CD4-positive, alpha-beta T cell treated with Interleukin-6 at 100 ng/mL for 8 hours (primary cell): Measurements from ENCODE around the gene PIK3R6.

ENCODE experiments used
- DNase-seq: peaks from one replicate; pipeline ENCODE4 v3.0.0-alpha.2; 2020; ENCODE audit warnings: mixed read lengths, low spot score

PIK3R6 gene

GRCh38 chr17:8867361-8867981 is at the start of gene PIK3R6:
Gene PIK3R6 (minus strand): TSS chr17:8867674. CDS start chr17:8849794, 17,880 bp downstream.
- DNase-seq, result no peak

DNA sequence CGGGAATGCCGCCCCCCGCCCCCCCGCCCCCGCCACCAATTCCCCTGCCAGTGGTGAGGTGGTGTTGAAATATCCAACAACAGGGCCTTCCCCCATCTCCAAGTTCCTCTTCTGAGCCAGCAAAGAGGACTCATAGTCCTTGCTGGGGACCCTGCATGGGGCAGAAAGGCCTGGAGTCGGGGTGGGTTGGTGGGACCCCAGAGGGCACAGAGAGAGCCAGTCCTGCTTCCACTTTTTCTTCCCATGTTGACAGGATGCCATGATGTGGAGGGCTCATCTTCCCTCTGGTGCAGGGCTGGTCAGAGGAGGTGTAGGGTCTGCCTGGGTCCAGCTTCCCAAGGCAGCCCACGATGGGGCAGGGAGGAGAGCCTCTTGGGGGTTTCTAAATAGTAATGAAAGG is 49.0 kb upstream of the PIK3R6 start:
- no peak for DNase-seq

DNA sequence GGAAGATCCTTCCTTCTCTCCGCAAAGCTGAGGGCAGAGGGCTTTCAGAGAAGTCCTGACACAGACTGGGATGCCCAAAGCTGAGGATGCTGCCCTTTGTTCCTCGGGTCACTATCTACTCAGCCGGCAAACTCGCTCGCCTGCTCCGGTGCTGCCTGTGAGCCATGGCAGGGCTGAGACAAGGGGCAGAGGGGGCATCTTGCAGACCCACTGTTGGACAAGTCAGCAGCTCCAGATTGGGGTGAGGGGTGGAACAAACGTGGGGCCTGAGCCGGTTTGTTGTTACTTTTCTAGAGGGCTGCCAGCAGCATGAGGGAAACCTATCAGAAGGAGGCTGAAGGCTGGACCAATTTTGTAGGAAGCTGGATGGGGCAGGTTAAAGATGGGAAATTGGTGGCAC is 47.1 kb upstream of the PIK3R6 start:
- DNase-seq, result no peak

DNA sequence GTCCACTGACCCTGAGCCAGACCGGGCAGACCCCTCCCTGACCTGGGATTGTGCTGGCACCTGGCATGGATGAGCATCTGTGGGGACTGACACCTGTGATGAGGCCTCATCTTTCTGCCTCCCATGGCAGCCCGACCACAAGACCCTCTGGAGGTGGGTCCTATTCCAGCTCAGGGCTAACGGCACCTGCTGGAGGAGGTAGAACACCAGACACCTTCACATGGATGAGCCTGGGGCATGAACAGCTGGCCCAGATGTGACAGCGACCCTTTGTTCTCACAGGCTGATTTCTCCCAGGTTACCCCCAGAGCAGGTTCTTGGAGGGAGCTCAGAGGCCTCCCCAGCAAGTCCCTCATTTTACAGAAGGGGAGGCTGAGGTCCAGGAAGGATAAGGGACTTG is 46.4 kb upstream of the PIK3R6 start:
- no peak for DNase-seq

- no peak for DNase-seq
Measured at GRCh38 chr17:8913091-8913490, 45.6 kb upstream of the PIK3R6 start.

GRCh38 chr17:8912084-8912981 is 44.9 kb upstream of the PIK3R6 start:
- DNase-seq, result no peak

- DNase-seq, result no peak
Measured at GRCh38 chr17:8910969-8911604, 43.6 kb upstream of the PIK3R6 start.

- no peak for DNase-seq
Measured at GRCh38 chr17:8909586-8910270, 42.3 kb upstream of the PIK3R6 start.

- no peak for DNase-seq
Measured at GRCh38 chr17:8905331-8905730, 37.9 kb upstream of the PIK3R6 start.

DNA sequence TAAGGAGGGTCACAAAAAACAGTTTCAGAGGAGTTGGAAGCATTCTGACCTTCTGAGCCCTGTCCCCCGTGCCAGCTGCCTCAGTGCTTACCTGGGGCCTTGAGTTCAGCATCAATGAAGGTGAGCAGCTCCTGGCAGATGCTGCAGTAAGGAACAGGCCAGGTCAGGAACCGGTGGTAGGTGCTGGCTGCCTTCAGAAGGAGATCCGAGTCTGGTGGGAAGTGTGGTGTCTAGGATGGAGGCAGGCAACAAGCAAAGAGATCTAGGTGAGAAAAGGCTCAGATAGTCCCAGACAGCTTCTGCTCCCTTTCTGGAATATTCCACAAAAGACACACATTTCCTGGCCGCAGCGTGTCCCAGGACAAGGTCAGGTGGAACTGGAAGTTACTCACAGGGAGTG is 37.2 kb upstream of the PIK3R6 start:
- DNase-seq, result no peak

GRCh38 chr17:8904201-8904600 is 36.7 kb upstream of the PIK3R6 start:
- no peak for DNase-seq

- DNase-seq, result no peak
Measured at GRCh38 chr17:8900626-8901585, 33.4 kb upstream of the PIK3R6 start.

DNA sequence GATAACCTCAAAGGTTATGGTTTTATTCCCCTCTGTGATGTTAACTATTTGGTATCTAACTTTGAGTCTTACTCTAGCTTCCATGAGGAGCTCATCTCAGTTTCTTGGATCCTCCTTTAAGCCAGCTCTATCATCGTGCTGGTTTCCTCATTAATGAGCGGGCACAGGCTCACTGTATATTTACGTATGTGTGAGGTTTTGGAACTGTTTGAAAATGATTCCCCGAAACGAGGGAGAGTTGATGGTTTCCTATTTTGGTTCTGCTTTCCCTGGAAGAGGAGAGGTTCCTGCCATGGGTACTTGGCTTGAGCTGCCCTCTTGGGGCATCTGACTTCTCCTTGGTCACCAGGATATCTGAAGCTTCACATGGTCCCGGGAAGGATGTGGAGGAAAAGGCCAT is 32.7 kb upstream of the PIK3R6 start:
- DNase-seq, result no peak

- no peak for DNase-seq
Measured at GRCh38 chr17:8898636-8899035, 31.2 kb upstream of the PIK3R6 start.

DNA sequence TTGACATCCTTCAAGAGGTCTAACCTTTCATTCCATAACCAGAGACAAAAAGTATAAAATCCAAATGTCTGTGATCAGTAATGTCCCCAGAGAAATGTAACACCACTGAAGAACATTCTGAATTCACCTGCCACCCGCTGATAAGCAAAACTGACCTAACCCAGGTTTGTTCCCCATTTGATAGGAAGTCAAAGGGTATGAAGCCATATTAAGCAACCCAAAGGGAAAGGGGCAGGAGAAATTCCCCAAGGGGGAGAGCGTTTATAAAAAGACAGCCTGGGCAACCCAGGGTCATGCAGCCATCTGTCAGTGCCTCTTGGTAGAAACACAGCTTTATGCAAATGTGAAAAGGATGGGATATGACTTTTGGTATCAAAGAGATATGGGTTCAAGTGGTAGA is 30.7 kb upstream of the PIK3R6 start:
- DNase-seq, result no peak

- no peak for DNase-seq
Measured at GRCh38 chr17:8896641-8897635, 29.5 kb upstream of the PIK3R6 start.

GRCh38 chr17:8896087-8896486 is 28.6 kb upstream of the PIK3R6 start:
- DNase-seq, result no peak

- DNase-seq, result peak; percentile 52
Measured at GRCh38 chr17:8894673-8895578, 27.5 kb upstream of the PIK3R6 start.

DNA sequence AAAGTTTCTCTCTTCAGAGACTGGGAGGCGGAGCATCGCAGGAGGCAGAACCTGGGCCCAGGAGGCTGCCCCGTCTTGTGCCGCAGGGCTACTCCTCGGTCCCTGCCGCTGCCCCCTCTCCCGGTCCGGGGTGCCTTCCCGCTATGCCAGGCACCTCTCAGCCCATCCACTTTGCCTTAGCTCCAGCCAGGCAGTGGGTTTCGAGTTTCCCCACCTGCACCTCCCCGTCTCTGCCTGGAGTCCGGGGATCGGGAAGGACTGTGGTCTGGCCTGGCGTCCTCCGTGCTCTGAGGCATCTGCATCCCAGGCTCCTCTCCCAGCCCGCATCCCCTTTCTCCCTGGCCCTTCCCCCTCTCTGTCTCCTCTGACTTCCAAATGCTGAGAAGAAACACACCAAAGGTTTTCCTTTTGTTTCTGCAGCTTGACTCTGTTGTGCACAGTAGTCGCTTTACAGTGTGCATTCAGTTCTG is 26.8 kb upstream of the PIK3R6 start:
- no peak for DNase-seq
